HT1080 (cell line): Measurements from ENCODE around the gene ROR1. TPM values are rescaled to one million over a fixed set of nuclear protein-coding genes. Genes with fewer than 3 reads are reported as not detected.

ENCODE experiments used
- DNase-seq: peaks from one replicate; pipeline ENCODE4 v3.0.0-alpha.2; 2015; ENCODE audit warnings: low read depth
- total RNA-seq: library from RNA; depleted of rRNA; stranded (reverse); fragments of >200 nt; shearing (Covaris generic); gene quantifications from 2 replicates; pipeline ENCODE4 v1.2.3, GENCODE V29; 2014

ROR1 gene
- total RNA-seq, 1 experiment from 2014 or later = 2.9 TPM

DNA sequence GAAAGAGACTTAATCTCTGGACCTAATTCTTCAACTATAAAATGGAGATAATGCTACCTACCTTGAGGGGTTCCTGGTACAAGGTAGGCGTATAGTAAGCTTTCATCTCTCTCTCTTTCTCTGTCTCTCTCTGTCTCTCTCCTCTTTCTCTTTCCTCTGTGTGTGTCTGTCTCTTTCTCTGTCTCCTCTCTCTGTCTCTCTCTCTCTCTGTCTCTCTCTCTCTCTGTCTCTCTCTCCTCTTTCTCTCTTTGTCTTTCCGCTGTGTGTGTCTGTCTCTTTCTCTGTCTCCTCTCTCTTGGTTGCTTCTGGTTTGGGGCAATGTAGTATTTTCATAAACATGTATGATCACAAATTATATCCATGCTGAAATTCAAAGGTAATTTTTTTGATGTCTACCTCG lies 353.5 kb downstream of the ROR1 start:
- no peak for DNase-seq

DNA sequence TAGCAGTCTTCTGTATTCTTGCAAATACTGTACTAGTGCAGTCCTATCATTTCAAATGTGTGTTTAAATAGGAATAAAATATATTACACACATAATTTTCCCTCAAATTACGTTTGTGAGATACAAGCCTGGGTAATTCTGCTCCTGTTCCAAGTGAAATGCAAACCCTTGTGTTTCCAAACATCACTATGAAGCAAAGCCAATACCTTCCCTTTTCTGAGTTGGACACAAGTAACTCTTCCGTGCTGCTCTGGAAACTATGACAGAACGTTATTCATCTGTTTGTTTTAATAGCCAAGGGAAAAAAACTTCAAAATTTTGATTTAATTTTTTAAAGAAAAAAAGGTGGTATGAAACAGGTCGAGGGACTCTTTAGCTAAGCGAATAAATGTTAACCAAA lies 355.9 kb downstream of the ROR1 start:
- no peak for DNase-seq

DNA sequence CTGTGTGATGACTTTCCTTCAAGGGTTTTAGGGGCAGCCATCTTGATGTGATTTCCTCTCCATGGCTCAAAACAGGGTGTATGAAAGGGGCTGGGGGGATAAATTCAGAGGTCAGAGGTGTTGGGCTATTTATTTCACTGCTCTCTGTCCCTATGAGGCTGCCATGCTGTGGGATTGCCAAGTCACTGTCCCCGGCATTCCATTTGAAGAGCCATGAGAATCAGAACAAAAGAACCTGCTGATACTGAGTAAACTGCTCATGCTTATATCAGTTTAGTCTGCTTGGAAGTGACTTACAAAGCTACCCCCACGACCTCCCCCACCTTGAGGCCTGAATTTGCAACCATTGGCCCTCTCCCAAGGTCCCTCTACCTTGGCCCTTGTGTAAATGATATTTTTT lies 357.3 kb downstream of the ROR1 start:
- DNase-seq = no peak

DNA sequence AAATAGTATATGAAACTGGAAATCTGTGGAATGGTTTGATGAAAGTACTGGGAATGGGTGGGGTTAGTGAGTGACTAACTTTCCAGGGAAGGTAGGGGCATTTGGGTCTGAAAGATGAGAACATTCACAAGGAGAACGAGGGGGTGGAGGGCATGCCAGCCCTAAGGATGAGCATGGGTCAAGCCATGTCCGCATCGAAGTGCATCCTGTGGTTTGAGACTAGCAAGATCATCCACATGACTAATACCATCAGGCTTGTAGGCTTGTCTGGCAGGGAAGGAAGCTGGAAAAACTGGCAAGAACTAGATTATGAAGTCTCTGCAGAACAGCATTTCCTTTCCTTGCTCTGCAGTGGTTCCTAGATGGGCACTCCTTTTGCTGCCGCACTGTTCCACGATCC lies 359.2 kb downstream of the ROR1 start:
- DNase-seq = peak; percentile 98

DNA sequence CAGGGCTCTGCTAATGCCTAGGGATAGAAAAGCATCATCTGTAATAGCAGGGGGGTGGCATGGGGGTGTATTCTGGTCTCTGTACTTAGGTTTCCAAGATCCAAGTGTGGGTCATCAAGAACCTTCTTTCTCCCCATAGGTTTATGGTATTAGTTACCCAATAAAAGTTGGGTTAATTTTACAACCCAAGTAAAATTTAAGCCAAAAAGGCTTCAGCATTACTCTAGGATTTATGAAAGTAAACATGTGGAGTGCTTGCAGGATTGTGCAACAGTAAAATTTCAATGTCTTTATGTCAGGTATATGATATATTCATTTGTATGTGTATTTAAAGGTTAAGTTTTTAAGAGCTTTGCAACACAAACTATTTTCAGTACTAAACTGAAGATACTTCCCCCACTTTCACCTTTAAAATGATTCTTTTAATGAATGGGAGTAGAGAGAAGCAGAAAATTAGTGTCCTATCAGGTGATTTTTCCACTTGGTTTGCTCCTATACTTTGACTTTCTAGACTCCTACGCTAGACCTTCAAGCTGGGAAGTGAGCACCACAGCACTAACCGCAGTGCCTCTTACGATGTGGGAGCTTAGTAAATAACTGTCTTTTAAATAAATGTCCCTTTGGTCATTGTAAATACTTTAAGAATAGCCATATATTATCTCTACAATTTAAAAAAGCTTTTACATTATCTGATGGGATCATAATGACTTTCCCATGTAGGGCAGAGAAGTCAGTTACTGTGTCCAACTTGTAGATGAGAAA lies 361.8 kb downstream of the ROR1 start:
- no peak for DNase-seq

DNA sequence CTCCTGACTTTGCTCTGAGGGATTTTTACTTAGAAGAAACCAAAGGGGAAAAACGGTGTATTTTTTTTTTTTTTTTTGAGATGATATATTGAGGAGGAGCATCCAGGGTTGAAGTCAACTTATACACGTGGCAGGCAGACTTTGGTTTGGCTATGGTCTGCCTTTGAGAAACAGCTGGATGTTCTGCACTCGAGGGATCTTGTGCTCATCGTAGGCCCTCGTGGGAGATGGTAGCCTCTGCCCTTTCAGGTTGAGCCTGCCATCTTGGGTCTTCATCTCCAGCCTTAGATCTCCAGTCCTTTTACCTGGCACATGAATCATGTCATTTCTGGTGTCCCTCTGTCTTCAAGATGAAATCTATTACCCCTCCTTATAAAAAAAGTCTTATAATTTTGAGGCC lies 362.5 kb downstream of the ROR1 start:
- DNase-seq = no peak

DNA sequence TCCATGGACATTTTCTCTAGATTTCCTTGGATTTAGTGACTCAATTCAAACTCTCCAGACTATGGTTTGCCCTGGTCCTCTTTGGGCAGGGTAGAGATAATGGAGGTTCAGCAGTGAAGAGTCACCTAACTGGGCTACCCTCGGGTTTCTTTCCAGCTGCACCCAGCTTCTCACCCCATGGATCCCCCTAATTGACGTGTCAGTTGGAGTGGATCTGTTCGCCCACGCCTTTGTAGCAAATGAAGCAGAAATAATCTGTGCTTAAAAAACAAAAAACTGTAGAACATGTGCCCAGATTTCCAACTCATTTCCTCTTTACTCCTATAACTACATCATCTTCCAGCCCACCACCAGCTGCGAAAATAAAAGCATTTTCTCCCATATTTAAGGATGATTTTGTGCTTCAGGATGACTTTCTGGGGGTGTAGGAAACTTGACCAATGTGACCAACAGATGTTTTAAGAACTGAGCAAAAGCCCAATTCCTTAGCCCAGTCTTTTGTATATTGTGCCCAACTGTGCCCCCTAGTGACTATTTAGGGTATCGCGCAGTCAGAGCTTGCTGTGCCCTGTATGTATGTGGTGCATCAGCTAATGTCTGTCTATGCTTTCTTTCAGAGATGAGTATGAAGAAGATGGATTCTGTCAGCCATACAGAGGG lies 363.1 kb downstream of the ROR1 start:
- peak; percentile 84 for DNase-seq

DNA sequence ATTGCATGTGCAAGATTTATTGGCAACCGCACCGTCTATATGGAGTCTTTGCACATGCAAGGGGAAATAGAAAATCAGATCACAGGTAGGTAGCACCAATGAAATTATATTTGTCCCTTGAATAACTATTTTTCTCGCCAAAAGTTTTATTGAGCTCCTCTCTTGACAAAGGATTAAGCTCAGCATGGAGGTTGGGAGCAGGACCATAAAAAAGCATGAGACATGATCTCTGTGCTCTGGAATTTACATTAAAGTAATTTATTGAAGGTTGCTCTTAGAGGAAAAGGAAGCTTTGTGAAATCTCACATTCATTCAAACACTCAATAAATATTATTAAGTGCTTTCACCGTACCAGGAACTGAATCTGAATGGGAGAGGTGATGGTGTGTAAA lies 363.6 kb downstream of the ROR1 start:
- DNase-seq = no peak

DNA sequence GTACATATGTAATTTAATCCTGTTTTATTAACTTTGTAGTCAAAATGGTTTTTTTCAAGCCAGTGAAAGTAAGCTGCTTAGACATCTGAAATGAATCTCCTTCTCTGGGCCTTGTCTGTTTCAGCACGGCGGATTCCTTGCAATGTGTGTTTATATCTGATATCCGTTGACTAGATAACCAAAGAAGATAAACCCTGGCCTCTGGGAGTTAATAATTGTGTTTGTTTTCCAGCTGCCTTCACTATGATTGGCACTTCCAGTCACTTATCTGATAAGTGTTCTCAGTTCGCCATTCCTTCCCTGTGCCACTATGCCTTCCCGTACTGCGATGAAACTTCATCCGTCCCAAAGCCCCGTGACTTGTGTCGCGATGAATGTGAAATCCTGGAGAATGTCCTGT lies 366.1 kb downstream of the ROR1 start:
- DNase-seq = no peak

DNA sequence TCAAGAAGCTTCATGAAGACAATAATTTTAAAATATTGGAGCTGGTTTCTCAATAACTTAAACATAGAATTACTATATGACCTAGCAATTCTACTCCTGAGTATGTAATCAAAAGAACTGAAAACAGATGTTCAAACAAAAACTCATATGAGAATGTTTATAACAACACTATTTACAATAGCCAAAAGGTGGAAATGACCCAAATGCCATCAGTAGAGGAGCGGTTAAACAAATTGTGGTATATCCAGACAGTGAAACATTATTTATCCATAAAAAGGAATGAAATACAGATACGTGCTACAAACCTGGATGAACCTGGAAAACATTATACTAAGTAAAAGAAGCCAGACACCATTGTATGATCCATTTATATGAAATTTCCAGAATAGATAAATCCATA lies 366.8 kb downstream of the ROR1 start:
- DNase-seq = no peak

DNA sequence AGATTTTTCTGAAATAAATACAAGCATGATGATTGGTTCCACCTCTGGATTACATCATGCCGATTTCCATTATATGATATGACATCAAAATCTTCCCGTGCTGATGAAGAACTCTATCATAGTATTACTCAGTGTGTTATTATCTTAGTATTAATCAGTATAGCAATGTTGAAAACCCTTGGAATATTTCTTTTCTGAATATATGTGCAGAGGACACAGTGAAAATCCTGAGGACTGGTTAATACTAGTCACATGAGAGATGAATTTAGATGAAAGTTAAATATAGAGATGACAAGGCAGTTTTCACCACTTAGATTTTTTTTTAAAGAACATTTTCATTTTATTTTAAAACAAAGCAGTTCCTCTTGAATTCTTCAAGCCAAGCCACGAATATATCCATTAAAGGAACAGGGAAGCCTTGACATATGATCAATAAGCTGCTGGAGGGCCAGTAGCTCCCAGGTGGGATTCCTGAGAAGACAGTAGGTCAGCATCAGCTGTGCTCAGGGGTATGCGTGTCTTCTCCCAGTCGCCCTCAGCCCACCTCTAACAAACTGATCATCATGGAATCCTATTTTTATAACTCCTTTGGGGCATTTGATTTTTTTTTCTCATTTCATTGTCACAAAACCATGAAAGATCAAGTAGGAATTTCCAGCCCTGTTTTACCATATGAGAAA lies 373.4 kb downstream of the ROR1 start:
- no peak for DNase-seq

DNA sequence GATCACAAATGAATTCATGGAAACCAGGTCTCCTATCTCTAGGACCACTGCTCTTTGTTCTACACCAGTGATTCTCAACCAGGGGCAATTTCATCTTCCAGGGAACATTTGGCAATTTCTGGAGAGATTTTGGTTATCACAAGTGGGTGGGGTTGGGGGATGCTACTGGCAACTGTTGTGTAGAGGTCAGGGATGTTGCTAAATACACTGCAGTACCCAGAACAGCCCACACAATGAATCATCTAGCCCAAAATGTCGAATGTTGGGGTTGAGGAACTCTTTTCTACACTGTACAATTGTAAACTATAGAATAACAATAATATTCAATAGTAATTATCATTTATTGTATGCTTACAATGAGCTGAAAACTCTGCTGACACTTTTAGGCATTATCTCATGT lies 373.9 kb downstream of the ROR1 start:
- no peak for DNase-seq

DNA sequence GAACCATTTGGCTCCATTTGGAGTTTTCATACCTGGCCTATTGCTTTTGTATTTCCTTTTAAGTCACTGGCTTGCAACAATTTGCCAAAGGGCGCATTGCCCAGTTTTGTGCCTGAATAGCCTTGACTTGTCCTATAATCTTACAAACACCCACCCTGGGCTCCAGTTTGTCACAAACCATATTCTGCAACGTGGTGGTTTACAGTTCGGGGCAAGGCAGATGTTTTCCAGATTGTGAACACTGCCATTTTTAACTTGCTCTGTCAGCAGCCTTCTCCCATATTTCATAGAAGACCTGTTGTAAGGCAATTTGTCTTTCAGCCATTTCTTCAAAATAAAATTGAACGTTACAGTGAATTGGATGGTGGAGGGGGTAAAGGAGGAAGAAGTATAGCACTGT lies 376.4 kb downstream of the ROR1 start:
- DNase-seq = no peak

DNA sequence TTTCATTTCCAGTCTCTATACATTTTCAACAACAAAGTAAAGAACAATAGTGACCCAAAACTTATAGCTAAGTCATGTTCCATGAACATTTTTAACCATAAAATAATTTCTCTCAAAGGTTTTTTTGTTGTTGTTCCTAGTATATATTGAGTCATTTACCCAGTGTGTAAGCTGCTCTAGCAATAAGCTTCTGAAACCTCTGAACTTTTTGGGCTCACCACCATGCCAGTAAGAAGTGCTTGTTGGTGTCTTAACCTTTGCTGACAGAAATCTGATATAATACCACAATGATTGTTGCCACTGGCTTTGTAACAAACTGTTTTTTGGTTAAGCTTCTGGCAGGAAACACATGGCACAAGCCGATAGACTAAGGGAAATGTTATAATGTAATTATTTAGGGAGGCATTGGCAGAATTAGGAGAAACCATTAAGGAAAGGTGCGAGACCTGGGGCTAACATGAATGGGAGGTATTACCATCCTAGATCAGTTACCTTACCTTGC lies 377.0 kb downstream of the ROR1 start:
- DNase-seq = no peak

DNA sequence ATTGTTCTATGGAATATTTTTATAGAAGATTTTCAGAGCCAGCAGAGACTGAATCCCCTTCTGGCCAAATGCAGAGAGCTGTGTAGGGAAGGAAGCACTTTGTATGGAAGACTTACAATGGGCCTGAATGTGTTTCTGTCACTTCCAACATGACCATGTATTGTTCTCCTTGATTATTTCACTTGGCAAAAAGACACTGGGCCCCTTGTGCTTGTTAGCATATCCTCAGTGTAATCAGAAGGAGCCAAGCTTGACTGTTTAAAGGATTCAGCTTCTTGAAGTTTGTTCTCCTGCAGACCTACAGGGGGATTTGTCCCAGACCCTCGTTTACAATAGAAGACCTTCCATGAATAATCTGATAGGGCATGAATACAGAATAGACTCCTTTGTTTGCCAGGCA lies 381.5 kb downstream of the ROR1 start:
- DNase-seq = no peak

DNA sequence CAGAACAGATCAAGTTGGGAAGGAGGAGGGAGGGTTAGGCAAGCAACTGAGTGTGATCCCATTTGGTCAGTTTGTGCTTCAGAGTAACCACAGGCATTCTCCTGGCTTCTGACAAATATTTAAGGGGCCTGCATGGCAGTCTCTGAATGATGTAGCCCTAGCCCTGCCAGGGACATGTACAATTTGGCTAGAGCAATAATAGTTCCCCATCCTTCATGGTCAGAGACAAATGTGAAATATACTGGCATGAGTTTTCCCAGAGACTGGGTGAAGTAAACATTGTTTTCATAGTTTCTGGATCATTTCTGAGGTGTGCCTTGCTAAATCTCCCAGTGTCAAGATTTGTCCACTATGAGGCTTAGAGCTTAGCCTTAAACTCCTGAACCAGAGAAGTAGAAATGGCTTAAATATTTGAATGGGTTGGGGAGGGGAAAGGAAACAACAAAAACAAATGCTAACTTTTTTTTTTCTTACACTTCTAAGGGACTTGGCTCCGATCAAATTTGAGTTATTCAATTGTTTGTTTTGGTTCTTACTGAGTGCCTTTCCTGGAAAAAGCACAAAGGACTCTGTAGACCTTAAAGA lies 387.6 kb downstream of the ROR1 start:
- no peak for DNase-seq

DNA sequence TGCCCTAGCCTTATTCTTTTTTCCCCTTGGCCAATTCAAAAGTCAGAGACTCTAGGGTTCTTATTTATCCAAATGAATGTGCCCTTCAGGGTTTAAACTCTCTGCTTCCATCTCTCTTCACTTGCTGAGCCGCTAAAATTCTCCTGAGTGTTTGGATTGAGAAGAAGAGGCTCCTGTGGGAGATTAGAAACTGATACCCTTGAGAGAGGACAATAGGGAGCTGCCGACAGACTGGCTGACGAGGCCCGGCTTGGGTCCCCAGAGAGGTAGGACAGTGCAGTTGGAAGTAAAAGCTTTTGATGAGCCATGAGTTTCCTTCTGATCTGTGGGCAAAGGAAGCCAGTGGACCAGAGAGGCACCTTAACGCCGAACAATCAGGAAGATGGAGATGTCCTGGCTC lies 388.3 kb downstream of the ROR1 start:
- DNase-seq = no peak

DNA sequence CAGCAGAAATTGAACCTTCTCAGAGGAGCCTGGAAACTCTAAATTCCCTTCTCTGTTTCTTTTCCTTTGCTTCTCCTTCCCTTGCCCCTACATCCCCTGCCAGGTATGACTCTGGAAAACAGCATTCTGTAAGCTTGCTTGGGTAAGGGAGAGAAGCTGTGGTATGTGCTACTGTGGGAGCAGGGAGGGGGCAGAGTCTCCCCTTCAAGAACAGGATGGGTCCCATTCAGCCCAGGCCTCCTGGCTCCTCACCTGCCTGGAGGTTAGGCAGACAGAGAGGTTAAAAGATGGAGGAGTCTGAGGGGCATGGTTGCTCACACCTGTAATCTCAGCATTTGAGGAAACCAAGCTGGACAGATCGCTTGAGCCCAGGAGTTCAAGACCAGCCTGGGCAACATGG lies 389.0 kb downstream of the ROR1 start:
- no peak for DNase-seq

DNA sequence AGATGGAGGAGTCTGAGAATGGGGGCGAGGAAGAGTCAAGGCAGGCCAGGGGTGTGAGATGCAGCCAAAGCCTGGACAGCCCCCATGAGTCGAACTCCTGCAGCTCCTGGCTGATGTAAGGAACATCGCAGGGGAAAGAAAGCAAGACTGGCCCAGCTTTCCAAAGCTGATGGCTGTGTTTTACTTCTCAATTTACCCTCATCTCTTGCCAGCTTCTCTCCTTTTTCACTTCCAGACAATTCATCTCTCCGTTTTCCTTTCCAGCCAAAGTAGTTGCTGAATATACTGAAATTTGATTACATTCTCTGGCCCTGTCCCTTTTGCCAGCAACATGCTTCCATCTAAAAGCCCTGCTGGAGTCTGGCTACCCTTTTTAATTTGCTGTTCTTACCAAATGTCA lies 389.6 kb downstream of the ROR1 start:
- no peak for DNase-seq

DNA sequence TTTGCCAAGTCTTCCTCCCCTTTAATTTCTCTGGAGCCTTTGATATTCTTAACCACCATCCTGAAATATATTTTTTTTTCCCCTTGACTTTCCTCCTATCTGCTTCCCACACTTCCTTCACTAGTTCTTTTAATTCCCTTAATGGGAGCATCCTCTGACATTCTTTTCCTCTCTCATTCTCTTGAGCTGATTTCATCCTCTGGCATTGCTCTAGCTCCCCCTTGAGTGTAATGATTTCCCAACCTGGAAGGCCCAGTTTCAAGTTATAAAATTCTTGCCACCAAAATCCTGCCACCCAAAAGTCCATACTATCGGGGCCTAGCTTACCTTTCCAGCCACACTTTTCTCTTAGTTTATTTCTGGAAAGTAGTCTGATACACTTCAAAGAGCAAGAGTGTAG lies 390.2 kb downstream of the ROR1 start:
- DNase-seq = peak; percentile 32

DNA sequence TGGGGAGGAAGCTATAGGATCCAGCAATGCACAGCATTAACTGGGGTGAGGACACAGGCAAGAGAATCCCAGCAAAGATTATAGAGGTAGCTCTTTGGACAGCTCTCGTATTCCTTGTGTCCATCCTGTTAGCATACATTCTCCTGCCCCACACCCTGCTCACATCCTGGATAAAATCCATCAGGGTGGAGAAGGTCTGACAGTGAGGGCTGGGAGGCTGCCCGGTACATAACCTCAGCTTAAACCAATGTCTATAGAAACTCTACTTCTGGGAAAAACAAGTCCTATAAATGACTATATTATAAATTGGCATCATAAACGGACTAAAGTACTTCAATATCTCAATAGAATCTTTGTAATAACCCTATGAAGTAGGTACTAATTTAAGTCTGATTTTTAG lies 392.8 kb downstream of the ROR1 start:
- DNase-seq = no peak

DNA sequence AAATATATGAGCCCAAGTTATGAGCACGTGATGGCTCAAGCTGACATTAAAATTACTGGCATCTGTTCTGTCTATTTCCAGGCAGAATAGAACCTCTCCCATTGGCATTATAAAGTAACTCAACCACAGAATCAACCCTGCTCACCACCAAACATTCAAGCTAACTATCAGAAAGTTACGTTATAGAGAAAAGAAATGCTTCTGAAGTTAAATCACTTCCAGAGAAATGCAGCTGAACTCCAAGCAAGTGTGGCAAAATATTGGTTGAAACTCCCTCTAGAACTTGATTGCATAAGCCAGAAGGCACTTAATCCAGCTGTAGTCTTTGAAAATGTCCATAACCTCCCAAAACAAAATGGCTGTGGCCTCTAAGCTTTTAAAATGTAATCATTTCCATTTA lies 393.4 kb downstream of the ROR1 start:
- no peak for DNase-seq
